ENCODE data around the gene UNC5A.

Gene UNC5A

GRCh38 chr5:176863765-176864098 is 53.4 kb downstream of the UNC5A start:
- DNase-seq (ENCODE audit: low read depth) = no peak
- in situ Hi-C loops (cut with HindIII; ENCODE audit: low sequenced_read_pairs) = no loop called here
- H3K4me3 ChIP-seq (ENCODE audit: low read depth, low read length) = no peak overlapping the region
- no peak for TF ChIP-seq CTCF (IDR thresholded peaks at IDR 0.05; ENCODE audit: low read depth, low read length, missing control alignments)

DNA sequence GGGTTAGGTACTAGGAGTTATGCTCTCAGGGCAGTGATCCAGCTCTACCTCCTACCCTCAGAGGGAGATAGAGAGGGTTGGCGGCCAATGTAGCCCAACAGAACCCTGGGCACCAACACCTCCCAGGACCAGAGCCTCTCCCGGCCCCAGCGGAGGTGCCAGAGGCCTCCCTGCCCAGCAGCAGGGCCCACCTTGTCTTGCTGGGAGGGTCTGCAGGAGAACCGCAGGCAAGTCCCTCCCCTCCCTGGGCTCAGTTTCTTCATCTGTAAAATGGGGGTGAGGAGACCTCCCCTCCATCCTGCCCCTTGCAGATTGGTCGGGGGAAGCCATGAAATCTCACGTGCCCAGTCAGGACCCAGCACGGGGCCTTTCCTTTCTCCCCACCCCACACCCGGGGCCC is 54.4 kb downstream of the UNC5A start:
- H3K4me3 ChIP-seq (ENCODE audit: low read depth, low read length) = no peak overlapping the region
- DNase-seq (ENCODE audit: low read depth) = no peak
- in situ Hi-C loops (cut with HindIII; ENCODE audit: low sequenced_read_pairs) = no loop called here
- no peak for TF ChIP-seq CTCF (IDR thresholded peaks at IDR 0.05; ENCODE audit: low read depth, low read length, missing control alignments)

DNA sequence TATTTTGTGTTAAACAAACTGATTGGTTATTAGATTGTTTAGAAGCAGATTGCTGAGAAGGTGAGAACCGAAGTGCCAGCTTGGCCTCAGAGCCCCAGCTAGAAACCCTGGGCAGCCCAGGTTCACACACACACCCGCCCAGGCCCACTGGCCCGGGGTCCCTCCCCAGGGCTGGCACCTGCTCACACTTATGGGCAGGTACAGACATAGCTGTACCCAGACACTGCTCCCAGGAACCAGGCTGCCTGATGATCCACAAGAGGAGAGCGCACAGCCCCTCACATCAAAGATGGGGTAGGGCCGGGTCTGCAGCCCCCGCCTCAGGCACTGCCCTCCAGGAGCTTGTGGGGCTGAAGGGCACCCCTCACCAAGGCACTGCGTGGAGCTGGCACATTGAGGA is 55.6 kb downstream of the UNC5A start:
- no peak overlapping the region for H3K4me3 ChIP-seq (ENCODE audit: low read depth, low read length)
- DNase-seq (ENCODE audit: low read depth) = no peak
- no peak for TF ChIP-seq CTCF (IDR thresholded peaks at IDR 0.05; ENCODE audit: low read depth, low read length, missing control alignments)
- in situ Hi-C loops (cut with HindIII; ENCODE audit: low sequenced_read_pairs) = no loop called here

DNA sequence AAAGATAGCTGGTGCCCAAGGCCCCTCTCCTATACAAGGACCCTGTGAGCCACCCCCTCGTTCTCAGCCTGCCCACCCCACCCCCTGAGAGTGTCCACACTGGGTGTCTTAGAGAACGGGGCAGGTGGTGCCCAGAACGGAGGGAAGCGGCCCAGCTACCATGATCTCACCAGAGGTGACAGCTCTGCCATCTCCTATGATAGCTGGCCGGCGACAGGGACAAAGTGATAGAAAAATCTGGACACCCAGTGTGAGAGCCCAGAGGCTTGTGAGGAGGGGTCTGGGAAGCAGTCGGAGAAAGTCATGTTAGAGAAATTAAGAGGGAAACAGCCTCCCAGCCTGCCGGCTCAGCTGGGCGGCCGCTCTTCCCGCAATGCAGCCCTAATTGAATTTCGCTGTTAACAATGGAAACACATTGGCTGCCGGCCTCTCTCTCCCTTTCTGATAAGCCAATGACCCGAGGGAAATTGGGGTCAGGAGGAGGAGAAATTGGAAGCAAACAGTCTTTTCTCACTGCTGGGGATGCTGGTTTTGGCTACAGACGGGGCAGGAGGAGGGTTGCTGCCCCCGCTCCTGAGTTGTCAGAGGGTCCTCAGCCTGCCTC is 56.5 kb downstream of the UNC5A start:
- no peak overlapping the region for H3K4me3 ChIP-seq (ENCODE audit: low read depth, low read length)
- no peak for TF ChIP-seq CTCF (IDR thresholded peaks at IDR 0.05; ENCODE audit: low read depth, low read length, missing control alignments)
- DNase-seq (ENCODE audit: low read depth) = no peak
- in situ Hi-C loops (cut with HindIII; ENCODE audit: low sequenced_read_pairs) = no loop called here

- TF ChIP-seq CTCF (IDR thresholded peaks at IDR 0.05; ENCODE audit: low read depth, low read length, missing control alignments) = no peak
- in situ Hi-C loops (cut with HindIII; ENCODE audit: low sequenced_read_pairs) = no loop called here
- no peak for DNase-seq (ENCODE audit: low read depth)
- no peak overlapping the region for H3K4me3 ChIP-seq (ENCODE audit: low read depth, low read length)
Observed at GRCh38 chr5:176868126-176868525, 57.8 kb downstream of the UNC5A start.

- no peak for DNase-seq (ENCODE audit: low read depth)
- no peak overlapping the region for H3K4me3 ChIP-seq (ENCODE audit: low read depth, low read length)
- in situ Hi-C loops (cut with HindIII; ENCODE audit: low sequenced_read_pairs) = no loop called here
- TF ChIP-seq CTCF (IDR thresholded peaks at IDR 0.05; ENCODE audit: low read depth, low read length, missing control alignments) = no peak
Observed at GRCh38 chr5:176868731-176869130, 58.4 kb downstream of the UNC5A start.

Data from astrocyte of the cerebellum (primary cell).